Brain microvascular endothelial cell (primary cell): Measurements from ENCODE around the gene TFDP1.

Source experiments
- DNase-seq: peaks from one replicate; pipeline ENCODE4 v3.0.0-alpha.2; 2020
- H3K27ac ChIP-seq: fragments of 250-450 bp; sonication (Bioruptor Pico); 2 replicates; pipeline ENCODE4 v1.5.1; 2020; ENCODE audit warnings: mild to moderate bottlenecking, moderate library complexity
- H3K27me3 ChIP-seq: fragments of 250-450 bp; sonication (Bioruptor Pico); replicated peaks from 2 replicates; pipeline ENCODE4 v1.5.1; 2020; ENCODE audit warnings: mild to moderate bottlenecking
- H3K36me3 ChIP-seq: fragments of 250-450 bp; sonication (Bioruptor Pico); replicated peaks from 2 replicates; pipeline ENCODE4 v1.5.1; 2020; ENCODE audit warnings: mild to moderate bottlenecking
- H3K4me3 ChIP-seq: 2 replicates; pipeline ENCODE4 v1.5.1; 2011; ENCODE audit warnings: low read depth, mild to moderate bottlenecking, control low read depth, low read length, moderate library complexity
- in situ Hi-C: cut with HindIII; loops from 2 replicates; pipeline ENCODE4 v1.10.0; 2017; ENCODE audit warnings: low sequenced_read_pairs, low pct_ligation_motif_present
- TF ChIP-seq, protein P1 (sequence below): IDR thresholded peaks from 2 replicates; pipeline ENCODE4 v1.5.1; 2011; ENCODE audit warnings: low read depth, mild to moderate bottlenecking, moderate library complexity, low read length, control low read depth, inconsistent platforms; ENCODE audit errors: missing control alignments

The TFDP1 gene

DNA sequence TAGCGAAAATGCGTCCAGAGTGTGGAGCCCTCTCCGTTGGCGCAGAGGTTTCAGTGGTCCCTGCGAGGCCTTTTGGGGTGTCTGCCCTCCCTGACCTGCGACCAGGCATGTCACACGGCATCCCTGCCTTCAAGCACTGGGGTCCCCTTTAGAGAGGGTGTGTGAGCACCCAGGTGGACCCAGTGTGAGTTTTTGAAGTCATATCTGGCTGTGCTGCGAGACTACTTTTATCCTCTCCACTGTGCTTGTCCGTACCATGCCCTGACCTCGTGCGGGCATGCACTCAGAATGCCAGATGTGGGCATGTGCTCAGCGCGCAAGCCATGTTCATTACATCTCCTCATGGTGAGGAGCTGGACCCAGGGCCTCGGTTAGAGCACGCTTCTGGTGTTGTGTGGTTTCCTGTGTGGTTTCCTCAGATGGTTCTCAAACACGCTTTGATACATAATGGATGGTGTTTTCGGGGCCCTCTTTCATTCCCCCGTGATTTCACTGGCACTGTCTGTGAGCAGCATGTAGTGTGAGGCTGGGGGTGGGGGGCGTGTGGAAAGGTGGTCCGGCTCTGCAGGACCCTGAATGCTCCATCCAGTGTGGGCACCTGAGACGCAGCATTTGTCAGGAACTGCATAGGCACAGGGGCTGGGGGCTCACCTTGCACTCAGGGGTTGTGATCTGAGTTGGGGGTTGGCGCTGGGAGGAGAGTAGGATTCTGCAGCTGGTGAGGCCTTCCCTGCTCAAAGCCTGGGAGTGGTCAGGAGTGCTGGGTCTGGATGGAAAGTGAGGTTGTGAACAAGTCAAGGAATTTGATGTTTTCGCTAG lies 2.3 kb downstream of the TFDP1 start:
- Histone ChIP-seq H3K4me3 (no peak overlapping the region), H3K27ac (no peak overlapping the region), H3K36me3 (peaks cover 12% of the 10 kb centered on the region), H3K27me3 (no peaks in the 10 kb centered on the region)
- TF ChIP-seq, protein P1, sequence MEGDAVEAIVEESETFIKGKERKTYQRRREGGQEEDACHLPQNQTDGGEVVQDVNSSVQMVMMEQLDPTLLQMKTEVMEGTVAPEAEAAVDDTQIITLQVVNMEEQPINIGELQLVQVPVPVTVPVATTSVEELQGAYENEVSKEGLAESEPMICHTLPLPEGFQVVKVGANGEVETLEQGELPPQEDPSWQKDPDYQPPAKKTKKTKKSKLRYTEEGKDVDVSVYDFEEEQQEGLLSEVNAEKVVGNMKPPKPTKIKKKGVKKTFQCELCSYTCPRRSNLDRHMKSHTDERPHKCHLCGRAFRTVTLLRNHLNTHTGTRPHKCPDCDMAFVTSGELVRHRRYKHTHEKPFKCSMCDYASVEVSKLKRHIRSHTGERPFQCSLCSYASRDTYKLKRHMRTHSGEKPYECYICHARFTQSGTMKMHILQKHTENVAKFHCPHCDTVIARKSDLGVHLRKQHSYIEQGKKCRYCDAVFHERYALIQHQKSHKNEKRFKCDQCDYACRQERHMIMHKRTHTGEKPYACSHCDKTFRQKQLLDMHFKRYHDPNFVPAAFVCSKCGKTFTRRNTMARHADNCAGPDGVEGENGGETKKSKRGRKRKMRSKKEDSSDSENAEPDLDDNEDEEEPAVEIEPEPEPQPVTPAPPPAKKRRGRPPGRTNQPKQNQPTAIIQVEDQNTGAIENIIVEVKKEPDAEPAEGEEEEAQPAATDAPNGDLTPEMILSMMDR = no peak
- no peak for DNase-seq
- in situ Hi-C loops = no loop called here

- DNase-seq = no peak
- peaks cover 12% of the 10 kb centered on the region for H3K36me3 ChIP-seq
- TF ChIP-seq, protein P1 = no peak
- no peak overlapping the region for H3K4me3 ChIP-seq
- no peak overlapping the region for H3K27ac ChIP-seq
- no peaks in the 10 kb centered on the region for H3K27me3 ChIP-seq
- in situ Hi-C loops = no loop called here
Measured at GRCh38 chr13:113588394-113589111, 4.0 kb downstream of the TFDP1 start.

- no peak for DNase-seq
- no peak overlapping the region for H3K27ac ChIP-seq
- peaks cover 12% of the 10 kb centered on the region for H3K36me3 ChIP-seq
- TF ChIP-seq, protein P1 = no peak
- no peaks in the 10 kb centered on the region for H3K27me3 ChIP-seq
- in situ Hi-C loops = no loop called here
- no peak overlapping the region for H3K4me3 ChIP-seq
Measured at GRCh38 chr13:113589251-113589960, 4.9 kb downstream of the TFDP1 start.

GRCh38 chr13:113589961-113590339 lies 5.4 kb downstream of the TFDP1 start:
- H3K4me3 ChIP-seq = no peak overlapping the region
- TF ChIP-seq, protein P1 = no peak
- no peak for DNase-seq
- in situ Hi-C loops = no loop called here
- peaks cover 13% of the 10 kb centered on the region for H3K36me3 ChIP-seq
- no peaks in the 10 kb centered on the region for H3K27me3 ChIP-seq
- no peak overlapping the region for H3K27ac ChIP-seq

GRCh38 chr13:113591750-113592149 lies 7.2 kb downstream of the TFDP1 start:
- in situ Hi-C loops = no loop called here
- DNase-seq = no peak
- Histone ChIP-seq H3K36me3 (peaks cover 19% of the 10 kb centered on the region), H3K4me3 (no peak overlapping the region), H3K27ac (no peak overlapping the region), H3K27me3 (no peaks in the 10 kb centered on the region)
- TF ChIP-seq, protein P1 = no peak
